Measurements from ENCODE around the gene DUOX2. TPM values are rescaled to one million over a fixed set of nuclear protein-coding genes. Genes with fewer than 3 reads are reported as not detected.

Gene DUOX2
- total RNA-seq, 1 experiment from 2014 or later: 0.44 TPM

- no peak overlapping the region for H3K9ac ChIP-seq (ENCODE audit: low read length)
- H2AFZ ChIP-seq (ENCODE audit: low read depth, low read length, poor library complexity, severe bottlenecking): no peak overlapping the region
- H3K27me3 ChIP-seq (ENCODE audit: insufficient read depth, low read length): no peaks in the 10 kb centered on the region
- ATAC-seq (no peak), DNase-seq (ENCODE audit: low read depth, low spot score) (no peak)
- no peak overlapping the region for H3K4me2 ChIP-seq (ENCODE audit: low read length)
- CTCF ChIA-PET: no interaction called here
- TF ChIP-seq RAD21 (IDR thresholded peaks at IDR 0.05; ENCODE audit: low read depth) (no peak), EGR1 (IDR thresholded peaks at IDR 0.05; ENCODE audit: low read depth) (no peak), REST (IDR thresholded peaks at IDR 0.05; ENCODE audit: low read depth) (no peak), JUND (IDR thresholded peaks at IDR 0.05) (no peak), CEBPB (IDR thresholded peaks at IDR 0.05; ENCODE audit: low read depth) (no peak), SIN3A (IDR thresholded peaks at IDR 0.05; ENCODE audit: low read depth) (no peak), FOSL1 (IDR thresholded peaks at IDR 0.05; ENCODE audit: low read depth) (no peak), SP1 (IDR thresholded peaks at IDR 0.05; ENCODE audit: low read depth) (no peak), YY1 (IDR thresholded peaks at IDR 0.05; ENCODE audit: extremely low read depth, insufficient replicate concordance, low read depth, low read length) (no peak), CTCF (IDR thresholded peaks at IDR 0.05 in 2 of 3, conservative IDR thresholded peaks at IDR 0.05 in 1 of 3; ENCODE audit: borderline replicate concordance in 1 of 3, insufficient read depth in 1 of 3, low read depth in 2 of 3, low read length in 2 of 3) (no peak), ZBTB33 (IDR thresholded peaks at IDR 0.05; ENCODE audit: extremely low read depth, insufficient replicate concordance, low read length) (no peak), CBX3 (IDR thresholded peaks at IDR 0.05; ENCODE audit: low read depth) (no peak), ATF3 (IDR thresholded peaks at IDR 0.05) (no peak), POLR2A (IDR thresholded peaks at IDR 0.05; ENCODE audit: borderline replicate concordance, extremely low read depth, insufficient read depth, insufficient read length) (no peak), POLR2AphosphoS5 (IDR thresholded peaks at IDR 0.05; ENCODE audit: low read depth, low read length) (no peak)
- no peak overlapping the region for H3K4me3 ChIP-seq (replicated peaks in 1 of 2; ENCODE audit: low read depth in 1 of 2, low read length in 2 of 2)
- H3K27ac ChIP-seq (ENCODE audit: low read depth, low read length): no peak overlapping the region
- no peaks in the 10 kb centered on the region for H4K20me1 ChIP-seq (ENCODE audit: insufficient read depth)
- POLR2A ChIA-PET: no interaction called here
- no peaks in the 10 kb centered on the region for H3K36me3 ChIP-seq (ENCODE audit: control insufficient read depth in 1 of 2, insufficient read depth in 2 of 2, low read length in 2 of 2)
- no peaks in the 10 kb centered on the region for H3K79me2 ChIP-seq (ENCODE audit: insufficient read depth, low read length)
- no peaks in the 10 kb centered on the region for H3K9me3 ChIP-seq (ENCODE audit: control insufficient read depth in 1 of 2, insufficient read depth in 1 of 2, low read depth in 1 of 2, low read length in 2 of 2)
- intact Hi-C loops (cut with micrococcal nuclease): no loop called here
- H3K9me2 ChIP-seq (ENCODE audit: insufficient read depth): no peaks in the 10 kb centered on the region
- no TSS peak for BruUV-seq (replicated peaks)
- RAD21 ChIA-PET (ENCODE audit: low non-redundant PET in 1 of 2, low total read pairs in 2 of 2, uncharacterized antibody in 2 of 2, unreplicated experiment in 2 of 2): no interaction called here
- no peaks in the 10 kb centered on the region for H3K4me1 ChIP-seq (ENCODE audit: control insufficient read depth in 1 of 2, insufficient read depth in 2 of 2, low read length in 2 of 2)
Measured at GRCh38 chr15:45111390-45112142, 2.4 kb downstream of the DUOX2 start.

Data from HCT116 (cell line).